Fibroblast of mammary gland (primary cell): Measurements from ENCODE around the gene CFI.
"Not testable (repeated sequence)": the region's sequence is repeated elsewhere in the genome, so short reads cannot be mapped to it uniquely, and the experiment has no call there.

Experiments used
- DNase-seq: peaks from one replicate; pipeline ENCODE4 v3.0.0-alpha.2; 2010; ENCODE audit warnings: low read depth
- H3K4me3 ChIP-seq: 2 replicates; pipeline ENCODE4 v1.5.1; 2011; ENCODE audit warnings: low read depth, mild to moderate bottlenecking, low read length, moderate library complexity; ENCODE audit not compliant: control insufficient read depth
- TF ChIP-seq, protein P1 (sequence below): conservative IDR thresholded peaks from 2 replicates; pipeline ENCODE4 v1.5.1; 2011; ENCODE audit warnings: low read depth, low read length, inconsistent platforms; ENCODE audit not compliant: control insufficient read depth, insufficient read depth

The CFI gene

DNA sequence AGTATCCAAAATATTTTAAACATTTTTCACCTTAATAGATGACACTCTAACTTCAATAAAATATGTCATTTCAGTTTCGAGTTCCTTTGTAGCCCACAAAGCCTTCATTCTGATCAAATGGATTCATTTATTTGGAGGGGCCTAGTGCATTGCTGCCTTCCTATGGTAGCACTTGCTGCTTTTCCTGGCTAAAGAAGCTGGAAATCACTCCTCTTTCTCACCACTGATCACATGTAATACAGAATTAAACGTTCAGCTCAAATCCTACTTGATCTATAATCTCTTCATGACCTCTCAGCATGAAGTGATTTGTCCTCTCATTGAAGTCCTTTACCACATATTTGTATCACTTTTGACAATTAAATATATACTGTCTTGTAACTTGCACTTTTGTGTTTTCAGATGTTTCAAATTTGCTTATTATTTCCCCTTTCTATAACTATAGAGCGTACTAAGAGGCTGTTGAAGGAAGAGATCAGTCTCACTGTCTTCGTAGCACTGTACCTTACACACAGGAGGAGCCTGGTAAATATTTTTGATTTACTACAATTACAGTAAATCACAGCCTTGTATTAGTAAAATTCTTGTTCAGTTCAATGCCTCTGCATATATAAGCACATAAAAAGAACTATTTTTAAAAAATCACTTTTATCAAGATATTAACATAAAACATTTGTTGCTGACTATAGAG is 555 bp downstream of the CFI start:
- no peak overlapping the region for H3K4me3 ChIP-seq
- TF ChIP-seq, protein P1, sequence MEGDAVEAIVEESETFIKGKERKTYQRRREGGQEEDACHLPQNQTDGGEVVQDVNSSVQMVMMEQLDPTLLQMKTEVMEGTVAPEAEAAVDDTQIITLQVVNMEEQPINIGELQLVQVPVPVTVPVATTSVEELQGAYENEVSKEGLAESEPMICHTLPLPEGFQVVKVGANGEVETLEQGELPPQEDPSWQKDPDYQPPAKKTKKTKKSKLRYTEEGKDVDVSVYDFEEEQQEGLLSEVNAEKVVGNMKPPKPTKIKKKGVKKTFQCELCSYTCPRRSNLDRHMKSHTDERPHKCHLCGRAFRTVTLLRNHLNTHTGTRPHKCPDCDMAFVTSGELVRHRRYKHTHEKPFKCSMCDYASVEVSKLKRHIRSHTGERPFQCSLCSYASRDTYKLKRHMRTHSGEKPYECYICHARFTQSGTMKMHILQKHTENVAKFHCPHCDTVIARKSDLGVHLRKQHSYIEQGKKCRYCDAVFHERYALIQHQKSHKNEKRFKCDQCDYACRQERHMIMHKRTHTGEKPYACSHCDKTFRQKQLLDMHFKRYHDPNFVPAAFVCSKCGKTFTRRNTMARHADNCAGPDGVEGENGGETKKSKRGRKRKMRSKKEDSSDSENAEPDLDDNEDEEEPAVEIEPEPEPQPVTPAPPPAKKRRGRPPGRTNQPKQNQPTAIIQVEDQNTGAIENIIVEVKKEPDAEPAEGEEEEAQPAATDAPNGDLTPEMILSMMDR: no peak
- no peak for DNase-seq

DNA sequence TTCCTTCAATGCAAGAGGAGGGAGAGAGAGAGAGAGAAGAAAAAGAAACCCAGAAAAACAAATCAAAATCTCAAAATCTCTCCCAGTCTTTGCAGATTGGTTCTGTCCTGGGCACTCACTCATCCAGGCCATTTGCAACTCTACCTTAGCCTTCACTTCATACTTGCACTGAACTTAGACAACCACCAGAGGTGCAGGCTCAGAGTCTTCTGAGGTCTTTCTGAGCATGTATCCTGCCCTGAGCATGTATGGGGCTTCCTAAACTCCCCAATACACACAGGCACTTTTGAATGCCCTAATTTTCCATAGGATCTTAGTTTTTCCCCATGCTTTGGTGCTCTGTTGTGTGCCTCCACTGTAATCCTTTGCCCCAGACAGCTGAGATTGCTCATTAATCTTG is 2.9 kb downstream of the CFI start:
- TF ChIP-seq, protein P1: no peak
- H3K4me3 ChIP-seq: no peak overlapping the region
- no peak for DNase-seq

DNA sequence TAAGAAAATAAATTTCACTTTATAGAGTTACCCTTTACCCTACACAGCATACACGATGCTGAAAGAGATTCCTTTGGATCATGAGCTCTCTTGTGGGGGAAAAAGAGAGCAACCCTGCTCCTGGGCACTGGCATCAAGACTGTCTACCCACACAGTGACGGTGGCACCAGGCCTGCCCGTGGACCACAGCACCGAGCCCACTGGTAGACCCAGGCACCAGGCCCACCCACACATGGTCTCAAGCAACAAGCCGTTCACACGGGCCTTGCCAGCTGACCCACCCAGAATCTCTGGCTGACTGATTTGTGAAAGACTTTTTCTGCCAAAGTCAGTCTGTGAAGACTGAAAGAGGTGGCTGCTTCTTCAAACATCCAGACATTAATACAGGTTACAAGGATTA is 6.7 kb downstream of the CFI start:
- no peak overlapping the region for H3K4me3 ChIP-seq
- TF ChIP-seq, protein P1: no peak
- DNase-seq: no peak

DNA sequence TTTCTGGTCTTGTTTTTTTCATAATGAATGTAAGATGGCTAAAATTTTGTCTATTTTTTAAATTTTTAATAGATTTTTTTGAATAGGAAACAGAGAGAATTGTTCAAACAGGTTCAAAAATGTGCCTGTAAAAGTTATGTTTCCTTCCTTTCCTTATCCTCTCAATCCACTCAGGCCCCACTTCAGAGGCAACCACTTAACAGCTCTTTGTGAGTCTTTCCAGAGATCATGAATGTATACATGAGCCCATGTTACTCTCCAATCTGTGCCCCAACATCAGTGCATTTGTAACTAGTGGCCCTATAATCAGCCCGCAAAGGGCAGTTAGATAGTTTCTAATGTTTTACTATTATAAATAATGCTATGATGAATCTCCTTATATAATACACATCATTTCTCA is 14.0 kb downstream of the CFI start:
- no peak for DNase-seq
- H3K4me3 ChIP-seq: no peak overlapping the region
- TF ChIP-seq, protein P1: no peak

DNA sequence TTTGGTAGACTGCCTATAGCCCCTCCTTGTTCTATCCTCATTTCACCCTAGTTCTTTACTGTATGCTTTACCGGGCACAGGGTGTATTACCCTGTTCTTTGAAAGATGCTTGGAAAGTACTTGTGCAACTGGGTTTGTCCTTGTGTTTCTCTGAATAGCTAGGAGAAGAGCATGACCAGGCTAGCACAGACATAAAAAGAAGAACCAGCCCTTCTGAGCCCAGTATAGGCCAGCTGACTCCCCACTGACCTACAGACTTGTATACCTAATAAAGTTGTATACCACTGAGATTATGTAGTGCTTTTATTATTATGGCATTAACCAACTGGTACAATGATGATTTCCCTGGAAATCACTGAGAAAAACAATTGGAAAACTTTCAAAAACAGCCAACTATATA is 15.0 kb downstream of the CFI start:
- H3K4me3 ChIP-seq: no peak overlapping the region
- TF ChIP-seq, protein P1: no peak
- DNase-seq: no peak

DNA sequence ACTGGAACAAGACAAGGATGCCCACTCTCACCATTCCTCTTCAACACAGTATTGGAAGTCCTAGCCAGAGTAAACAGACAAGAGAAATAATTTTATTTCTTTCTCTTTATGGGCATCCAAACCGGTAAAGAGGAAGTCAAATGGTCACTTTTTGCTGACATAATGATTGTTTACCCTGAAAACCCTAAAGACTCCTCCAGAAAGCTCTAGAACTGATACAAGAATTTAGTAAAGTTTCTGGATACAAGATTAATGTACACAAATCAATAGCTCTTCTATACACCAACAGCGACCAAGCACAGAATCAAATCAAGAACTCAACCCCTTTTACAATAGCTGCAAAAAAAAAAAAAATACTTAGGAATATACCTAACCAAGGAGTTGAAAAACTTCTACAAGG is 19.7 kb downstream of the CFI start:
- DNase-seq, H3K4me3 ChIP-seq: not testable (repeated sequence)

DNA sequence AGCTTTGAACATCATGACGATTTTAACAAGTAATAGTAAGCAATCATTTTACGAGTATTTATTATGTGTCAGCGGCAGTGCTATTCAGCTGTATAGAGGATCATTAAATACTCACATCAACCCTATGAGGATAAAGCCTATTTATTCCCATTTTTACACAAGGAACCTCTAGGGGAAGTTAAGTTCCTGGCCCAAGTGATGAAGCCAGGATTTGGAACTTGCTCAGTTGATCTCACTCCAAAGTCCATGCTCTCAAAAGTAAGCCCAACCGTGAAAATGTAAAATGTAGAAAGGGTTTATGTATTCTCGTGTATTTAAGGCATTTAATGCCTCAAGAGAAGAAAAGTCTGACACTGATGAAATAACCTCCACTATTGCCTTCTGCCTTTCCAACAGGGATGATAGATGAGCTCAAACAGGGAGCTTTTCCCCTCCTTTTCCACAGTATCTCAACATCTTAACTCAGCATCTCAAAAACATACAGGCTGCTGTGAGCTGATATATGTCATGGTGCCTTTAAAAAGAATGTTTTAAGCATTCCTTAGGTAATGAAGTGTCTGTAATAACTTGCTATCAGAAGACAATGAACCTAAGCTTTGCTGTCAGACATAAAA is 36.9 kb downstream of the CFI start:
- TF ChIP-seq, protein P1: no peak
- no peak for DNase-seq
- no peak overlapping the region for H3K4me3 ChIP-seq
